OCI-LY3 (cell line): ENCODE measurements around the gene TUG1.

Experiments used
- EZH2phosphoT487 ChIP-seq: fragments of 200-600 bp; shearing (Covaris generic); IDR thresholded peaks from 2 replicates; pipeline ENCODE4 v1.6.1; 2018; ENCODE audit warnings: antibody characterized with exemption, mixed run types, low read depth
- TF ChIP-seq, protein P1 (sequence below): fragments of 200-600, 300-600 bp; sonication (generic); IDR thresholded peaks from 2 replicates; pipeline ENCODE4 v1.5.1; 2014; ENCODE audit warnings: antibody characterized with exemption, low read length, low read depth

DNA sequence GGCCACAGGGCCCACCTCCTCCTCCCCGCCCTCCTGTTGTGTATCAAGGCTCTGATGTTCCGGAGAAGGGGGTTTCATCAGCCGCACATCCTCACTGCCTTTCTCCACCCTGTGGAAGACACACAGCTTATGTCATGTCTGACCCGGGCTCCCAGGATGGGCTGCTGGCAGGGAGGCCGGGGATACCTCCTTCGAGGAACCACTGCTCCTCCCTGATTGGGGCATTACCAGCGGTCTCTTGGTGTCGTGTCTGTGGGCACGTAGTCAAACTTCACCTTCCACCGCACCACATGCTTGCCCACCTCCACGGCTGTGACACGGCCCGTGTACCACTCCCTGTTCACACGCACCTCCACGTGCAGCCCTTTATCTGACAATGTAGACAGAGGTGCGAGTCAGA lies 36.4 kb upstream of the TUG1 start:
- TF ChIP-seq, protein P1, sequence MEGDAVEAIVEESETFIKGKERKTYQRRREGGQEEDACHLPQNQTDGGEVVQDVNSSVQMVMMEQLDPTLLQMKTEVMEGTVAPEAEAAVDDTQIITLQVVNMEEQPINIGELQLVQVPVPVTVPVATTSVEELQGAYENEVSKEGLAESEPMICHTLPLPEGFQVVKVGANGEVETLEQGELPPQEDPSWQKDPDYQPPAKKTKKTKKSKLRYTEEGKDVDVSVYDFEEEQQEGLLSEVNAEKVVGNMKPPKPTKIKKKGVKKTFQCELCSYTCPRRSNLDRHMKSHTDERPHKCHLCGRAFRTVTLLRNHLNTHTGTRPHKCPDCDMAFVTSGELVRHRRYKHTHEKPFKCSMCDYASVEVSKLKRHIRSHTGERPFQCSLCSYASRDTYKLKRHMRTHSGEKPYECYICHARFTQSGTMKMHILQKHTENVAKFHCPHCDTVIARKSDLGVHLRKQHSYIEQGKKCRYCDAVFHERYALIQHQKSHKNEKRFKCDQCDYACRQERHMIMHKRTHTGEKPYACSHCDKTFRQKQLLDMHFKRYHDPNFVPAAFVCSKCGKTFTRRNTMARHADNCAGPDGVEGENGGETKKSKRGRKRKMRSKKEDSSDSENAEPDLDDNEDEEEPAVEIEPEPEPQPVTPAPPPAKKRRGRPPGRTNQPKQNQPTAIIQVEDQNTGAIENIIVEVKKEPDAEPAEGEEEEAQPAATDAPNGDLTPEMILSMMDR, result no peak
- no peak for TF ChIP-seq EZH2phosphoT487
